ENCODE results near the gene CSTF2T.

The CSTF2T gene

DNA sequence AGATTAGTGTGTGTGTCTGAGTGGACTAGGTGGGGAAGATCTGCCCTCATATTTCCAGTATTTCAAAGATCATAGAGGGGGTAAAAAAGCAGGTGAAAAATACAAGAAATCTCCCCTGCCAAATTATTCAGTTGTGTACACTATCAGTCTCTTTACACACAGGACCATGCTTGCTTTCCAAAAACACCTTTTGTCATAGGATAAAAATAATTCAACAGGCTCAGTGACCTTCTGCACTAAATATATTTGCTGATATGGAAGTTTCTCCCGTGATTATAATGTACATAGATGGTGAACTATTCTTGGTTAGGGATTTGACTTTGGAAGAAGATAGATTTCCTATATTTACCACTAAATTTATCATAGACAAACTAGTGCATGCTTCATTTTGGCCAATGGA, 24.6 kb upstream of the CSTF2T start:
- H3K27ac ChIP-seq (ENCODE audit: low read length) = no peak overlapping the region
- peaks cover 6% of the 10 kb centered on the region for H3K4me1 ChIP-seq (ENCODE audit: low read length)
- H3K4me2 ChIP-seq (ENCODE audit: low read length) = no peak overlapping the region
- no peaks in the 10 kb centered on the region for H3K36me3 ChIP-seq (replicated peaks; ENCODE audit: low read depth, low read length)
- no peak overlapping the region for H2AFZ ChIP-seq (ENCODE audit: low read depth, low read length)
- TF ChIP-seq, protein P1, sequence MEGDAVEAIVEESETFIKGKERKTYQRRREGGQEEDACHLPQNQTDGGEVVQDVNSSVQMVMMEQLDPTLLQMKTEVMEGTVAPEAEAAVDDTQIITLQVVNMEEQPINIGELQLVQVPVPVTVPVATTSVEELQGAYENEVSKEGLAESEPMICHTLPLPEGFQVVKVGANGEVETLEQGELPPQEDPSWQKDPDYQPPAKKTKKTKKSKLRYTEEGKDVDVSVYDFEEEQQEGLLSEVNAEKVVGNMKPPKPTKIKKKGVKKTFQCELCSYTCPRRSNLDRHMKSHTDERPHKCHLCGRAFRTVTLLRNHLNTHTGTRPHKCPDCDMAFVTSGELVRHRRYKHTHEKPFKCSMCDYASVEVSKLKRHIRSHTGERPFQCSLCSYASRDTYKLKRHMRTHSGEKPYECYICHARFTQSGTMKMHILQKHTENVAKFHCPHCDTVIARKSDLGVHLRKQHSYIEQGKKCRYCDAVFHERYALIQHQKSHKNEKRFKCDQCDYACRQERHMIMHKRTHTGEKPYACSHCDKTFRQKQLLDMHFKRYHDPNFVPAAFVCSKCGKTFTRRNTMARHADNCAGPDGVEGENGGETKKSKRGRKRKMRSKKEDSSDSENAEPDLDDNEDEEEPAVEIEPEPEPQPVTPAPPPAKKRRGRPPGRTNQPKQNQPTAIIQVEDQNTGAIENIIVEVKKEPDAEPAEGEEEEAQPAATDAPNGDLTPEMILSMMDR (IDR thresholded peaks at IDR 0.05; ENCODE audit: low read depth, low read length) = no peak
- no peak for TF ChIP-seq EZH2phosphoT487 (IDR thresholded peaks at IDR 0.05; ENCODE audit: low read depth)
- H3K4me3 ChIP-seq (ENCODE audit: low read length) = no peak overlapping the region
- no peak overlapping the region for H3K9ac ChIP-seq (ENCODE audit: low read length)
- H3K27me3 ChIP-seq (ENCODE audit: low read depth, low read length) = no peaks in the 10 kb centered on the region
- H4K20me1 ChIP-seq (ENCODE audit: insufficient read depth, low read length) = no peaks in the 10 kb centered on the region
- H3K9me3 ChIP-seq (ENCODE audit: insufficient read depth, low read length) = no peaks in the 10 kb centered on the region
- H3K79me2 ChIP-seq (ENCODE audit: low read length) = no peaks in the 10 kb centered on the region

DNA sequence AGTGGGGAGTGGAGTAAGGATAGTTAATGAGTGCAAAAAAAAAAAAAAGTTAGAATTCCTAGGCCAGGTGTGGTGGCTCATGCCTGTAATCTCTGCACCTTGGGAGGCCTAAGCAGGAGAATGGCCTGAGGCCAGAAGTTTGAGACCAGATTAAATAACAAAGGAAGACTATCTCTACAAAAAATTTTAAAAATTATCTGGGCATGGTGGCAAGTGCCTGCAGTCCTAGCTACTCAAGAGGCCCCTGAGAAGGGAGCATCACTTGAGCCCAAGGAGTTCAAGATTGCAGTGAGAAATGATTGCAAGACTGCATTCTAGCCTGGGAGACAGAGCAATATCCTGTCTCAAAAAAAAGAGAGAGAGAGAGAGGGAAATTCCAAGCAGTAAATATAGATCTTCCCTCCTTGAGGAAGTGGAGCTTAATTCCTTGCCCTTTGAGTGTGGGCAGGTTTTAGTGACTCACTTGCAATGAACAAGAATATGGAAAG, 19.5 kb upstream of the CSTF2T start:
- Histone ChIP-seq H3K4me3 (ENCODE audit: low read length) (no peak overlapping the region), H3K4me1 (ENCODE audit: low read length) (no peaks in the 10 kb centered on the region), H3K36me3 (replicated peaks; ENCODE audit: low read depth, low read length) (no peaks in the 10 kb centered on the region), H4K20me1 (ENCODE audit: insufficient read depth, low read length) (no peaks in the 10 kb centered on the region), H3K4me2 (ENCODE audit: low read length) (no peak overlapping the region), H3K9me3 (ENCODE audit: insufficient read depth, low read length) (no peaks in the 10 kb centered on the region), H3K27ac (ENCODE audit: low read length) (no peak overlapping the region), H3K27me3 (ENCODE audit: low read depth, low read length) (no peaks in the 10 kb centered on the region), H2AFZ (ENCODE audit: low read depth, low read length) (no peak overlapping the region), H3K79me2 (ENCODE audit: low read length) (no peaks in the 10 kb centered on the region), H3K9ac (ENCODE audit: low read length) (no peak overlapping the region)
- no peak for TF ChIP-seq EZH2phosphoT487 (IDR thresholded peaks at IDR 0.05; ENCODE audit: low read depth)

DNA sequence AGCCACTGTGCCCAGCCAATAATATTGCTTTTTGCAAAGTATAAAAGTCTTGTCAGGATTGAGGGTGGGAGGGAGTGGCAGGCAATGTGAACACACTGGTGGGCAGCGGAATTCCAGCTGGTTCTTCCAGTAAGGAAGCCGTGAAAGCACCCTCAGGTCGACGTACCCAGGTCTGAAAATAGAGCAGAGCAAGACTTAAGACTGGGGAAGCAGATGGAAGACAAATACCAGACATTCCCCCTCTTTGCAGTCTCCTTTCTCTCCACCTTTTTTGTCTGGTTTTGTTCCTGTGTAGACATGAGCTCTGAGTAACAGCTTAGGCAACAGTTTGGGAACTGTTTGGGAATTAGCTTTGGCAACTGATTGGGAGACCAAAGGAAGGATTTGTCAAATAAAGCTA, 17.6 kb upstream of the CSTF2T start:
- no peak for TF ChIP-seq EZH2phosphoT487 (IDR thresholded peaks at IDR 0.05; ENCODE audit: low read depth)
- TF ChIP-seq, protein P1 (IDR thresholded peaks at IDR 0.05; ENCODE audit: low read depth, low read length) = no peak
- no peaks in the 10 kb centered on the region for H3K27me3 ChIP-seq (ENCODE audit: low read depth, low read length)
- H3K36me3 ChIP-seq (replicated peaks; ENCODE audit: low read depth, low read length) = no peaks in the 10 kb centered on the region
- no peaks in the 10 kb centered on the region for H3K79me2 ChIP-seq (ENCODE audit: low read length)
- no peak overlapping the region for H3K9ac ChIP-seq (ENCODE audit: low read length)
- H3K4me3 ChIP-seq (ENCODE audit: low read length) = no peak overlapping the region
- no peaks in the 10 kb centered on the region for H3K9me3 ChIP-seq (ENCODE audit: insufficient read depth, low read length)
- no peak overlapping the region for H3K4me2 ChIP-seq (ENCODE audit: low read length)
- no peak overlapping the region for H2AFZ ChIP-seq (ENCODE audit: low read depth, low read length)
- H4K20me1 ChIP-seq (ENCODE audit: insufficient read depth, low read length) = no peaks in the 10 kb centered on the region
- no peak overlapping the region for H3K27ac ChIP-seq (ENCODE audit: low read length)
- H3K4me1 ChIP-seq (ENCODE audit: low read length) = no peaks in the 10 kb centered on the region

DNA sequence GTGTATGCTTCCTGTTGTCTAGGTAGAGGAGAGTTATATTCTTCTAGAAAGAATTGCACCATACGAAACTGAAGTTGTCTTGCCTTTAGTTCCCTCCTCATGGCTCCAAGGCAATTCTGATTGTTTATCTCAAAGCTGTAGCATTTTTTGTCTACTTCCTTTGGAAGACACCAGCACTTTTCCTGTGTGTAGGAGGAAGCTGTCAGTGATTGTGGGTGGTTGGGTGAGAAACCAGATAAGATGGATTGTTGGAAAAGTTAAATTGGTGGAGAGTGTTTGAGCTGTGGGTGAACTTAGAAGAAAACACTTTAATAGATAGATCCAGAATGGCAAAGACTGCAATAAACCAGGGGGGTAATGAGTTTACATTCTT, 12.1 kb upstream of the CSTF2T start:
- Histone ChIP-seq H3K4me1 (ENCODE audit: low read length) (no peaks in the 10 kb centered on the region), H4K20me1 (ENCODE audit: insufficient read depth, low read length) (no peaks in the 10 kb centered on the region), H2AFZ (ENCODE audit: low read depth, low read length) (no peak overlapping the region), H3K4me2 (ENCODE audit: low read length) (no peak overlapping the region), H3K4me3 (ENCODE audit: low read length) (no peak overlapping the region), H3K27me3 (ENCODE audit: low read depth, low read length) (no peaks in the 10 kb centered on the region), H3K9me3 (ENCODE audit: insufficient read depth, low read length) (no peaks in the 10 kb centered on the region), H3K9ac (ENCODE audit: low read length) (no peak overlapping the region), H3K36me3 (replicated peaks; ENCODE audit: low read depth, low read length) (no peaks in the 10 kb centered on the region), H3K79me2 (ENCODE audit: low read length) (no peaks in the 10 kb centered on the region), H3K27ac (ENCODE audit: low read length) (no peak overlapping the region)
- TF ChIP-seq EZH2phosphoT487 (IDR thresholded peaks at IDR 0.05; ENCODE audit: low read depth) = no peak
- TF ChIP-seq, protein P1 (IDR thresholded peaks at IDR 0.05; ENCODE audit: low read depth, low read length) = no peak
